ENCODE results near the gene SLC38A5.

- TF ChIP-seq CTCF (IDR thresholded peaks at IDR 0.05; ENCODE audit: extremely low read depth in 1 of 2, insufficient read depth in 1 of 2, low read depth in 1 of 2, low read length in 2 of 2) (no peak), EZH2 (IDR thresholded peaks at IDR 0.05; ENCODE audit: borderline replicate concordance, low read depth, low read length, severe bottlenecking) (no peak), POLR2A (IDR thresholded peaks at IDR 0.05; ENCODE audit: low read depth, low read length) (no peak)
These were observed 39.6 kb upstream of the SLC38A5 start for GRCh38 chrX:48509619-48510018.
